ENCODE measurements around the gene DACT2.
A peak's percentile ranks its signal among the peaks of the same experiment; 100 is the strongest.
"Not testable (repeated sequence)": the region's sequence is repeated elsewhere in the genome, so short reads cannot be mapped to it uniquely, and the experiment has no call there.

The DACT2 gene

DNA sequence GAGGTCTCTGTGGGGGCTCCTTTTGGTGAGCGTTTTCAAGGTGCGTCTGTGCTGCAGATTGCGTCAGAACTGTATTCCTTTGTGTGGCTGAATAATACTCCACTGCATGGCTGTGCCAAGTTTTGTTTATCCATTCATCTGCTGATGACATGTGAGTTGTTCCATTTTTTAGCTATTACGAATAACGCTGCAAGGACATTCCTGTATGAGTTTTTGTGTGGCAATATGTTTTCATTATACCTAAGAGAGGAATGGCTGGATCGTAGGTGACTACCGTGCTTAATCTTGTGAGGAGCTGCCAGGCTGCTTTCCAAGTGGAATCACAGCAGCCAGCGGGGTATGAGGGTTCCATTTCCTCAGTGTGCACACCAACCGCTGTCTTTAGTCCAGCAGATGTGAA lies 1.1 kb upstream of the DACT2 start:
- Histone ChIP-seq H3K4me3 (ENCODE audit: insufficient read length, low read depth) (no peak overlapping the region), H3K36me3 (ENCODE audit: insufficient read depth, insufficient read length, low read length) (no peaks in the 10 kb centered on the region), H3K4me1 (ENCODE audit: insufficient read depth, insufficient read length) (peaks cover 4% of the 10 kb centered on the region), H3K9me3 (ENCODE audit: insufficient read depth, low read length) (peaks cover 9% of the 10 kb centered on the region), H3K9ac (ENCODE audit: insufficient read length, low read depth) (no peak overlapping the region), H3K27me3 (ENCODE audit: insufficient read depth, insufficient read length) (peaks cover 33% of the 10 kb centered on the region)
- no peak for DNase-seq (ENCODE audit: low read depth, low spot score)
- TF ChIP-seq ZNF274 (IDR thresholded peaks at IDR 0.05; ENCODE audit: low read depth, low read length), result no peak
- TF ChIP-seq SUZ12 (IDR thresholded peaks at IDR 0.05; ENCODE audit: extremely low read depth, insufficient read depth, insufficient read length), result no peak
- TF ChIP-seq YY1 (IDR thresholded peaks at IDR 0.05; ENCODE audit: insufficient read depth, insufficient read length), result no peak

DNA sequence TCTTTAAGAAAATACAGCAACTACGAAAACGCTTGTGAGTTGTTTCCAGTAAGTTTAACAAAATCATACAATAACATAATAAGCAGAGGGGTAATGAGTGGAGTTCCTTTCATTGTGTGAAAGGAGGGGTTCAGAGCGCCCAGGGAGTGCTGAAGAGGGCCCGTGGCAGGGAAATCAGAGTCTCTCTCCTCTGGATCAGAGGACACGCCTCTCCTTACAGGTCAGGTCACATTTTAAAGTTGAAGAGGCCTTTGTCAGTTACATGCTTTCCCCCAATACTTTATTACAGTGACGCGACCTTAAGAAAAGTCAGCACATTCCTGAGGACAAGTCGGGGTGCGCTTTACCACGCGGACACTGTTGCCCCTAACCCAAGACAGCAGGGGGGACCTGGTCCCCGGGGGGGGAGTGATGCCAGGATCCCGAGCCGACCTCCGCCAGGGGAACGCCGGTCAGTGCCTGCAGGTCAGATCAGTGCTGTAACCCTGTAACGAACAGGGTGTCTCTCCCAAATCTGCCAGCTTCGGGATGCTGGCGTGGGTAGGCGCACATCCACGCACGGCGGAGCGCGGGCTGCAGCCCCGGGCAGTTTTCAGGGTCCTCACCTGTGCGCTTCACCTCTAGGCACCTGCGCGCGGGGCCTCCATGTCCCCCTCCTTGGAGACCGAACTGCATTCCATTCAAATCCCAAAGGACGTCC lies 848 bp downstream of the DACT2 start:
- peaks cover 4% of the 10 kb centered on the region for H3K4me1 ChIP-seq (ENCODE audit: insufficient read depth, insufficient read length)
- H3K4me3 ChIP-seq (ENCODE audit: insufficient read length, low read depth), result peak overlapping the region; percentile 57
- H3K9me3 ChIP-seq (ENCODE audit: insufficient read depth, low read length), result peaks cover 9% of the 10 kb centered on the region
- TF ChIP-seq SUZ12 (IDR thresholded peaks at IDR 0.05; ENCODE audit: extremely low read depth, insufficient read depth, insufficient read length) (no peak), ZNF274 (IDR thresholded peaks at IDR 0.05; ENCODE audit: low read depth, low read length) (no peak)
- no peaks in the 10 kb centered on the region for H3K36me3 ChIP-seq (ENCODE audit: insufficient read depth, insufficient read length, low read length)
- DNase-seq (ENCODE audit: low read depth, low spot score), result no peak
- H3K27me3 ChIP-seq (ENCODE audit: insufficient read depth, insufficient read length), result peaks cover 33% of the 10 kb centered on the region
- H3K9ac ChIP-seq (ENCODE audit: insufficient read length, low read depth), result peak overlapping the region; percentile 56

DNA sequence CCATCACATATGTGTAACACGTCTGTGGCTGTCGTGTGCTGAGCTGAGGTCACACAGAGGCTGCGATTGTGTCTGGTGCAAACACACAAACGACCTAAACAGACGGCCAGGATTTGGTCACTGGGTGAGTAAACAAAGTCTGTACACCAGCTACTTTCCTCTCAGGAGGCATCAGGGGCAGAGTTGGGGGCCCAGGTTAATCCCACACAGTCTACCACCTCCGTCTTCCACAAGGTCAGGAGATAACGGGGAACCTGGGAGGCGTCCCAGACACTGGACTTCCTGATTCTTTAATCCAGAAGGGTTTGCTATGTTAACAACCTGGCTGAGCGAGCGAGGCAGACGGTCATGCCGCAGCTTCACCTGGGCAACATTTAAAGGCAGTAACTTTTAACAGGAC lies 1.5 kb downstream of the DACT2 start:
- Histone ChIP-seq H3K9me3 (ENCODE audit: insufficient read depth, low read length) (peaks cover 9% of the 10 kb centered on the region), H3K36me3 (ENCODE audit: insufficient read depth, insufficient read length, low read length) (no peaks in the 10 kb centered on the region), H3K27me3 (ENCODE audit: insufficient read depth, insufficient read length) (peaks cover 33% of the 10 kb centered on the region), H3K4me3 (ENCODE audit: insufficient read length, low read depth) (no peak overlapping the region), H3K4me1 (ENCODE audit: insufficient read depth, insufficient read length) (peaks cover 4% of the 10 kb centered on the region), H3K9ac (ENCODE audit: insufficient read length, low read depth) (no peak overlapping the region)
- TF ChIP-seq SUZ12 (IDR thresholded peaks at IDR 0.05; ENCODE audit: extremely low read depth, insufficient read depth, insufficient read length) (no peak), ZNF274 (IDR thresholded peaks at IDR 0.05; ENCODE audit: low read depth, low read length) (no peak), YY1 (IDR thresholded peaks at IDR 0.05; ENCODE audit: insufficient read depth, insufficient read length) (no peak)
- no peak for DNase-seq (ENCODE audit: low read depth, low spot score)

GRCh38 chr6:168315596-168315995 lies 4.0 kb downstream of the DACT2 start:
- no peak overlapping the region for H3K4me3 ChIP-seq (ENCODE audit: insufficient read length, low read depth)
- no peaks in the 10 kb centered on the region; the same call in 1 of the 2 replicates for H3K9me3 ChIP-seq (ENCODE audit: insufficient read depth, low read length)
- TF ChIP-seq YY1 (IDR thresholded peaks at IDR 0.05; ENCODE audit: insufficient read depth, insufficient read length) (no peak), SUZ12 (IDR thresholded peaks at IDR 0.05; ENCODE audit: extremely low read depth, insufficient read depth, insufficient read length) (no peak), ZNF274 (IDR thresholded peaks at IDR 0.05; ENCODE audit: low read depth, low read length) (no peak)
- no peak for DNase-seq (ENCODE audit: low read depth, low spot score)
- no peak overlapping the region for H3K9ac ChIP-seq (ENCODE audit: insufficient read length, low read depth)
- H3K27me3 ChIP-seq (ENCODE audit: insufficient read depth, insufficient read length), result peaks cover 23% of the 10 kb centered on the region
- H3K36me3 ChIP-seq (ENCODE audit: insufficient read depth, insufficient read length, low read length), result no peaks in the 10 kb centered on the region
- H3K4me1 ChIP-seq (ENCODE audit: insufficient read depth, insufficient read length), result peaks cover 4% of the 10 kb centered on the region

- no peaks in the 10 kb centered on the region for H3K36me3 ChIP-seq (ENCODE audit: insufficient read depth, insufficient read length, low read length)
- peak overlapping the region; percentile 42 for H3K9ac ChIP-seq (ENCODE audit: insufficient read length, low read depth)
- H3K4me1 ChIP-seq (ENCODE audit: insufficient read depth, insufficient read length), result peaks cover 4% of the 10 kb centered on the region
- H3K27me3 ChIP-seq (ENCODE audit: insufficient read depth, insufficient read length), result peaks cover 19% of the 10 kb centered on the region
- DNase-seq (ENCODE audit: low read depth, low spot score), result no peak
- no peaks in the 10 kb centered on the region for H3K9me3 ChIP-seq (ENCODE audit: insufficient read depth, low read length)
- TF ChIP-seq YY1 (IDR thresholded peaks at IDR 0.05; ENCODE audit: insufficient read depth, insufficient read length), result no peak
- TF ChIP-seq ZNF274 (IDR thresholded peaks at IDR 0.05; ENCODE audit: low read depth, low read length), result no peak
- TF ChIP-seq SUZ12 (IDR thresholded peaks at IDR 0.05; ENCODE audit: extremely low read depth, insufficient read depth, insufficient read length), result no peak
- no peak overlapping the region for H3K4me3 ChIP-seq (ENCODE audit: insufficient read length, low read depth)
Observed at GRCh38 chr6:168314948-168315347, 4.6 kb downstream of the DACT2 start.

DNA sequence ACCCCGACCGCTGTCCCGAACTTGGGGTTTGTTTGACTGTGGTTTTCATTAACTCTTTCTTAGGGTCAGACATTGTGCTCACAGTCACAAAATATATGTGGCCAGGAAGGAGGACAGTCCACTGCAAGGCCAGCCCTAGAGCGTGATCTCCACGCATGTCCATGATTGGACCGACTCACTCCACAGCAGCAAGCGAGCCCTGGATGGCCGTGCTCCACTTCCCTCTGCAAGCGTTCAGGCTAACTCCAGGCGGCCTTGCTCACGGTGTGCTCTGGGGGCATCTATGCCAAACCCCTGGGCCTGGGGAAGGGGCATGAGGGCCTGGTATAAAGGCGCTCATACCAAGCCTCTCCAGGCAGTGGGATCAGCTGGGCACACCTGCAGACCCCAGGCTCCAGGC lies 5.6 kb downstream of the DACT2 start:
- TF ChIP-seq SUZ12 (IDR thresholded peaks at IDR 0.05; ENCODE audit: extremely low read depth, insufficient read depth, insufficient read length), result no peak
- no peak for TF ChIP-seq YY1 (IDR thresholded peaks at IDR 0.05; ENCODE audit: insufficient read depth, insufficient read length)
- TF ChIP-seq ZNF274 (IDR thresholded peaks at IDR 0.05; ENCODE audit: low read depth, low read length), result no peak
- H3K36me3 ChIP-seq (ENCODE audit: insufficient read depth, insufficient read length, low read length), result no peaks in the 10 kb centered on the region
- H3K27me3 ChIP-seq (ENCODE audit: insufficient read depth, insufficient read length), result peaks cover 14% of the 10 kb centered on the region
- DNase-seq (ENCODE audit: low read depth, low spot score), result no peak
- H3K4me1 ChIP-seq (ENCODE audit: insufficient read depth, insufficient read length), result peaks cover 4% of the 10 kb centered on the region
- no peak overlapping the region for H3K4me3 ChIP-seq (ENCODE audit: insufficient read length, low read depth)
- H3K9me3 ChIP-seq (ENCODE audit: insufficient read depth, low read length), result no peaks in the 10 kb centered on the region
- H3K9ac ChIP-seq (ENCODE audit: insufficient read length, low read depth), result peak overlapping the region; percentile 72

- peak; percentile 61 for DNase-seq (ENCODE audit: low read depth, low spot score)
- H3K4me3 ChIP-seq (ENCODE audit: insufficient read length, low read depth), result no peak overlapping the region
- H3K4me1 ChIP-seq (ENCODE audit: insufficient read depth, insufficient read length), result no peaks in the 10 kb centered on the region
- H3K36me3 ChIP-seq (ENCODE audit: insufficient read depth, insufficient read length, low read length), result no peaks in the 10 kb centered on the region
- no peaks in the 10 kb centered on the region for H3K9me3 ChIP-seq (ENCODE audit: insufficient read depth, low read length)
- H3K27me3 ChIP-seq (ENCODE audit: insufficient read depth, insufficient read length), result peaks cover 9% of the 10 kb centered on the region
- peak overlapping the region; percentile 72 for H3K9ac ChIP-seq (ENCODE audit: insufficient read length, low read depth)
- TF ChIP-seq SUZ12 (IDR thresholded peaks at IDR 0.05; ENCODE audit: extremely low read depth, insufficient read depth, insufficient read length), result no peak
- TF ChIP-seq ZNF274 (IDR thresholded peaks at IDR 0.05; ENCODE audit: low read depth, low read length), result no peak
- TF ChIP-seq YY1 (IDR thresholded peaks at IDR 0.05; ENCODE audit: insufficient read depth, insufficient read length), result no peak
Observed at GRCh38 chr6:168313431-168314011, 6.1 kb downstream of the DACT2 start.

GRCh38 chr6:168312125-168312507 lies 7.5 kb downstream of the DACT2 start:
- not testable (repeated sequence) for H3K36me3 ChIP-seq (ENCODE audit: insufficient read depth, insufficient read length, low read length); H3K4me3 ChIP-seq (ENCODE audit: insufficient read length, low read depth); H3K27me3 ChIP-seq (ENCODE audit: insufficient read depth, insufficient read length); H3K9ac ChIP-seq (ENCODE audit: insufficient read length, low read depth); H3K9me3 ChIP-seq (ENCODE audit: insufficient read depth, low read length); H3K4me1 ChIP-seq (ENCODE audit: insufficient read depth, insufficient read length); DNase-seq (ENCODE audit: low read depth, low spot score)

All from NT2/D1 (cell line).